HG03159 (cell line): ENCODE measurements around the gene SDK1.

Experiments used
- ATAC-seq: cut with Tn5 transposase; IDR thresholded peaks from one replicate; pipeline ENCODE4 v1.9.1; 2021; ENCODE audit warnings: mild to moderate bottlenecking, moderate library complexity; ENCODE audit not compliant: unreplicated experiment

The SDK1 gene

GRCh38 chr7:4025694-4026615, 724.9 kb downstream of the SDK1 start:
- no peak for ATAC-seq

- no peak for ATAC-seq
These were observed 726.0 kb downstream of the SDK1 start for GRCh38 chr7:4026941-4027486.

GRCh38 chr7:4028221-4028620, 727.2 kb downstream of the SDK1 start:
- no peak for ATAC-seq

- ATAC-seq: no peak
These were observed 728.9 kb downstream of the SDK1 start for GRCh38 chr7:4029941-4030340.

- no peak for ATAC-seq
These were observed 729.4 kb downstream of the SDK1 start for GRCh38 chr7:4030346-4030950.

GRCh38 chr7:4033996-4034395, 732.9 kb downstream of the SDK1 start:
- no peak for ATAC-seq

- no peak for ATAC-seq
These were observed 736.3 kb downstream of the SDK1 start for GRCh38 chr7:4037308-4037707.

- ATAC-seq: no peak
These were observed 736.8 kb downstream of the SDK1 start for GRCh38 chr7:4037877-4038276.

- no peak for ATAC-seq
These were observed 739.3 kb downstream of the SDK1 start for GRCh38 chr7:4040109-4040928.

GRCh38 chr7:4042402-4043045, 741.5 kb downstream of the SDK1 start:
- ATAC-seq: no peak

GRCh38 chr7:4043988-4044387, 742.9 kb downstream of the SDK1 start:
- no peak for ATAC-seq

- ATAC-seq: no peak
These were observed 744.4 kb downstream of the SDK1 start for GRCh38 chr7:4045450-4045849.

- ATAC-seq: no peak
These were observed 744.9 kb downstream of the SDK1 start for GRCh38 chr7:4045975-4046374.

- no peak for ATAC-seq
These were observed 747.3 kb downstream of the SDK1 start for GRCh38 chr7:4048336-4048735.

- no peak for ATAC-seq
These were observed 748.1 kb downstream of the SDK1 start for GRCh38 chr7:4049202-4049601.

- ATAC-seq: no peak
These were observed 749.1 kb downstream of the SDK1 start for GRCh38 chr7:4050126-4050660.

- no peak for ATAC-seq
These were observed 750.6 kb downstream of the SDK1 start for GRCh38 chr7:4051696-4052095.

GRCh38 chr7:4052130-4052529, 751.1 kb downstream of the SDK1 start:
- no peak for ATAC-seq

- ATAC-seq: no peak
These were observed 753.1 kb downstream of the SDK1 start for GRCh38 chr7:4054158-4054557.

GRCh38 chr7:4056552-4057288, 755.7 kb downstream of the SDK1 start:
- no peak for ATAC-seq
